Non-pigmented ciliary epithelial cell (primary cell): ENCODE measurements around the gene RNF212.

Source experiments
- DNase-seq: peaks from one replicate; pipeline ENCODE4 v3.0.0-alpha.2; 2010; ENCODE audit warnings: low read depth

Gene RNF212

GRCh38 chr4:1090465-1091440, 22.6 kb downstream of the RNF212 start:
- DNase-seq = no peak

GRCh38 chr4:1090036-1090435, 23.3 kb downstream of the RNF212 start:
- no peak for DNase-seq

- no peak for DNase-seq
These were observed 26.0 kb downstream of the RNF212 start for GRCh38 chr4:1087371-1087770.

GRCh38 chr4:1086011-1086410, 27.4 kb downstream of the RNF212 start:
- DNase-seq = no peak

GRCh38 chr4:1085404-1085799, 28.0 kb downstream of the RNF212 start:
- no peak for DNase-seq

GRCh38 chr4:1084796-1085403, 28.5 kb downstream of the RNF212 start:
- DNase-seq = no peak

- DNase-seq = no peak
These were observed 29.0 kb downstream of the RNF212 start for GRCh38 chr4:1084394-1084793.

GRCh38 chr4:1082215-1083182, 30.9 kb downstream of the RNF212 start:
- DNase-seq = peak; percentile 31

GRCh38 chr4:1081689-1082040, 31.7 kb downstream of the RNF212 start:
- DNase-seq = no peak

- no peak for DNase-seq
These were observed 32.2 kb downstream of the RNF212 start for GRCh38 chr4:1080961-1081688.

GRCh38 chr4:1080432-1080831, 32.9 kb downstream of the RNF212 start:
- no peak for DNase-seq

- no peak for DNase-seq
These were observed 33.6 kb downstream of the RNF212 start for GRCh38 chr4:1079711-1080265.

- no peak for DNase-seq
These were observed 34.9 kb downstream of the RNF212 start for GRCh38 chr4:1078490-1078889.

GRCh38 chr4:1077711-1078477, 35.5 kb downstream of the RNF212 start:
- no peak for DNase-seq

- DNase-seq = no peak
These were observed 37.3 kb downstream of the RNF212 start for GRCh38 chr4:1075809-1076699.

GRCh38 chr4:1075225-1075624, 38.1 kb downstream of the RNF212 start:
- DNase-seq = no peak

GRCh38 chr4:1074077-1074476, 39.3 kb downstream of the RNF212 start:
- no peak for DNase-seq

- no peak for DNase-seq
These were observed 40.4 kb downstream of the RNF212 start for GRCh38 chr4:1072830-1073446.

GRCh38 chr4:1069394-1069793, 44.0 kb downstream of the RNF212 start:
- DNase-seq = no peak
